ENCODE measurements around the gene MGAT5B. TPM values are rescaled to one million over a fixed set of nuclear protein-coding genes. Genes with fewer than 3 reads are reported as not detected.

Gene MGAT5B
- total and polyA plus RNA-seq, 10 of the 15 experiments (the other 5 are each of a cell fraction or from before 2014, with no cell fraction given): 0.13 TPM; not detected in 9

Other genes starting within 250 kb of the MGAT5B start
- not detected in 2 replicates for gene ST6GALNAC1, start 224.6 kb upstream of the MGAT5B start, total RNA-seq (2014; rRNA removed)
- gene ST6GALNAC1, start 224.6 kb upstream of the MGAT5B start, total RNA-seq (2014; rRNA removed; fragmentation: Illumina TruSeq; extraction: Trizol): not detected in 2 replicates
- gene ST6GALNAC1, start 224.6 kb upstream of the MGAT5B start, total RNA-seq (2021): 0.08 and 0.29 TPM in 2 replicates
- gene ST6GALNAC1, start 224.6 kb upstream of the MGAT5B start, polyA plus RNA-seq (2011; rRNA removed): not detected in 2 replicates
- gene ST6GALNAC1, start 224.6 kb upstream of the MGAT5B start, polyA plus RNA-seq (2014; fragmentation: Illumina TruSeq; extraction: Trizol): not detected in 2 replicates
- gene ST6GALNAC1, start 224.6 kb upstream of the MGAT5B start, polyA plus RNA-seq (2014; fragmentation: Nextera tagmentation; extraction: Ambion mirVana): not detected
- not detected in 2 replicates for gene ST6GALNAC1, start 224.6 kb upstream of the MGAT5B start, polyA plus RNA-seq (2014; rRNA removed)
- not detected for gene ST6GALNAC1, start 224.6 kb upstream of the MGAT5B start, polyA plus RNA-seq (2016; fragmentation: Nextera tagmentation; extraction: Ambion mirVana)
- gene MXRA7, start 157.4 kb upstream of the MGAT5B start, total RNA-seq (2014; rRNA removed): 0.56 and 1.9 TPM in 2 replicates
- gene MXRA7, start 157.4 kb upstream of the MGAT5B start, total RNA-seq (2014; rRNA removed; fragmentation: Illumina TruSeq; extraction: Trizol): 0.49 and 0.60 TPM in 2 replicates
- gene MXRA7, start 157.4 kb upstream of the MGAT5B start, total RNA-seq (2021): 1.1 and 1.3 TPM in 2 replicates
- 0.15 and 0.30 TPM in 2 replicates for gene MXRA7, start 157.4 kb upstream of the MGAT5B start, polyA plus RNA-seq (2011; rRNA removed)
- gene MXRA7, start 157.4 kb upstream of the MGAT5B start, polyA plus RNA-seq (2014; fragmentation: Illumina TruSeq; extraction: Trizol): 0.96 and 3.4 TPM in 2 replicates
- gene MXRA7, start 157.4 kb upstream of the MGAT5B start, polyA plus RNA-seq (2014; fragmentation: Nextera tagmentation; extraction: Ambion mirVana): under 1 TPM; 0.03 to 0.16 TPM
- gene MXRA7, start 157.4 kb upstream of the MGAT5B start, polyA plus RNA-seq (2014; rRNA removed): 0.48 and 2.0 TPM in 2 replicates
- under 1 TPM; 0.08 to 0.18 TPM for gene MXRA7, start 157.4 kb upstream of the MGAT5B start, polyA plus RNA-seq (2016; fragmentation: Nextera tagmentation; extraction: Ambion mirVana)
- 17.0 and 18.2 TPM in 2 replicates for gene JMJD6, start 141.8 kb upstream of the MGAT5B start, total RNA-seq (2014; rRNA removed)
- 16.7 and 19.2 TPM in 2 replicates for gene JMJD6, start 141.8 kb upstream of the MGAT5B start, total RNA-seq (2014; rRNA removed; fragmentation: Illumina TruSeq; extraction: Trizol)
- 26.8 and 30.4 TPM in 2 replicates for gene JMJD6, start 141.8 kb upstream of the MGAT5B start, total RNA-seq (2021)
- 12.5 and 22.5 TPM in 2 replicates for gene JMJD6, start 141.8 kb upstream of the MGAT5B start, polyA plus RNA-seq (2011; rRNA removed)
- gene JMJD6, start 141.8 kb upstream of the MGAT5B start, polyA plus RNA-seq (2014; fragmentation: Illumina TruSeq; extraction: Trizol): 19.1 and 21.8 TPM in 2 replicates
- gene JMJD6, start 141.8 kb upstream of the MGAT5B start, polyA plus RNA-seq (2014; fragmentation: Nextera tagmentation; extraction: Ambion mirVana): 1 to 10 TPM; 1.2 to 6.5 TPM
- 24.2 and 27.6 TPM in 2 replicates for gene JMJD6, start 141.8 kb upstream of the MGAT5B start, polyA plus RNA-seq (2014; rRNA removed)
- 10 to 100 TPM; 32.6 to 36.0 TPM for gene JMJD6, start 141.8 kb upstream of the MGAT5B start, polyA plus RNA-seq (2016; fragmentation: Nextera tagmentation; extraction: Ambion mirVana)
- gene METTL23, start 141.6 kb upstream of the MGAT5B start, total RNA-seq (2014; rRNA removed): 32.0 and 33.4 TPM in 2 replicates
- gene METTL23, start 141.6 kb upstream of the MGAT5B start, total RNA-seq (2014; rRNA removed; fragmentation: Illumina TruSeq; extraction: Trizol): 23.2 and 26.7 TPM in 2 replicates
- gene METTL23, start 141.6 kb upstream of the MGAT5B start, total RNA-seq (2021): 25.6 and 28.0 TPM in 2 replicates
- gene METTL23, start 141.6 kb upstream of the MGAT5B start, polyA plus RNA-seq (2011; rRNA removed): 52.0 and 64.0 TPM in 2 replicates
- gene METTL23, start 141.6 kb upstream of the MGAT5B start, polyA plus RNA-seq (2014; fragmentation: Illumina TruSeq; extraction: Trizol): 29.9 and 44.8 TPM in 2 replicates
- gene METTL23, start 141.6 kb upstream of the MGAT5B start, polyA plus RNA-seq (2014; fragmentation: Nextera tagmentation; extraction: Ambion mirVana): 10 to 100 TPM; 27.3 to 29.4 TPM
- gene METTL23, start 141.6 kb upstream of the MGAT5B start, polyA plus RNA-seq (2014; rRNA removed): 35.0 and 42.7 TPM in 2 replicates
- gene METTL23, start 141.6 kb upstream of the MGAT5B start, polyA plus RNA-seq (2016; fragmentation: Nextera tagmentation; extraction: Ambion mirVana): 10 to 100 TPM; 61.4 to 61.5 TPM
- gene SRSF2, start 131.1 kb upstream of the MGAT5B start, total RNA-seq (2014; rRNA removed): 640 and 710 TPM in 2 replicates
- gene SRSF2, start 131.1 kb upstream of the MGAT5B start, total RNA-seq (2014; rRNA removed; fragmentation: Illumina TruSeq; extraction: Trizol): 257 and 261 TPM in 2 replicates
- gene SRSF2, start 131.1 kb upstream of the MGAT5B start, total RNA-seq (2021): 532 and 545 TPM in 2 replicates
- gene SRSF2, start 131.1 kb upstream of the MGAT5B start, polyA plus RNA-seq (2011; rRNA removed): 484 and 614 TPM in 2 replicates
- gene SRSF2, start 131.1 kb upstream of the MGAT5B start, polyA plus RNA-seq (2014; fragmentation: Illumina TruSeq; extraction: Trizol): 414 and 418 TPM in 2 replicates
- gene SRSF2, start 131.1 kb upstream of the MGAT5B start, polyA plus RNA-seq (2014; fragmentation: Nextera tagmentation; extraction: Ambion mirVana): 100 to 1,000 TPM; 225 to 363 TPM
- gene SRSF2, start 131.1 kb upstream of the MGAT5B start, polyA plus RNA-seq (2014; rRNA removed): 795 and 1,321 TPM in 2 replicates
- gene SRSF2, start 131.1 kb upstream of the MGAT5B start, polyA plus RNA-seq (2016; fragmentation: Nextera tagmentation; extraction: Ambion mirVana): 100 to 1,000 TPM; 392 to 407 TPM
- 18.9 and 21.1 TPM in 2 replicates for gene MFSD11, start 130.3 kb upstream of the MGAT5B start, total RNA-seq (2014; rRNA removed)
- gene MFSD11, start 130.3 kb upstream of the MGAT5B start, total RNA-seq (2014; rRNA removed; fragmentation: Illumina TruSeq; extraction: Trizol): 13.0 and 13.7 TPM in 2 replicates
- gene MFSD11, start 130.3 kb upstream of the MGAT5B start, total RNA-seq (2021): 13.6 and 13.9 TPM in 2 replicates
- gene MFSD11, start 130.3 kb upstream of the MGAT5B start, polyA plus RNA-seq (2011; rRNA removed): 19.4 TPM in 2 replicates
- 10.0 and 11.0 TPM in 2 replicates for gene MFSD11, start 130.3 kb upstream of the MGAT5B start, polyA plus RNA-seq (2014; fragmentation: Illumina TruSeq; extraction: Trizol)
- gene MFSD11, start 130.3 kb upstream of the MGAT5B start, polyA plus RNA-seq (2014; fragmentation: Nextera tagmentation; extraction: Ambion mirVana): 10 to 100 TPM; 11.2 to 15.8 TPM
- gene MFSD11, start 130.3 kb upstream of the MGAT5B start, polyA plus RNA-seq (2014; rRNA removed): 15.3 and 16.5 TPM in 2 replicates
- 10 to 100 TPM; 17.0 to 19.0 TPM for gene MFSD11, start 130.3 kb upstream of the MGAT5B start, polyA plus RNA-seq (2016; fragmentation: Nextera tagmentation; extraction: Ambion mirVana)